ENCODE data around the gene CYP3A4.
"Not testable (repeated sequence)": the region's sequence is repeated elsewhere in the genome, so short reads cannot be mapped to it uniquely, and the experiment has no call there.

GRCh38 chr7:99746915-99747314 lies 37.1 kb downstream of the CYP3A4 start:
- TF ChIP-seq YY1 (IDR thresholded peaks at IDR 0.05; ENCODE audit: insufficient read depth, insufficient read length); ZNF274 (IDR thresholded peaks at IDR 0.05; ENCODE audit: low read depth, low read length); SUZ12 (IDR thresholded peaks at IDR 0.05; ENCODE audit: extremely low read depth, insufficient read depth, insufficient read length): not testable (repeated sequence)

Data from NT2/D1 (cell line).